Measurements from ENCODE around the gene MAD1L1. TPM values are rescaled to one million over a fixed set of nuclear protein-coding genes. Genes with fewer than 3 reads are reported as not detected.

Gene MAD1L1
- total RNA-seq, 1 experiment from 2014 or later: 38.5 TPM

GRCh38 chr7:1908823-1909420 is 323.8 kb downstream of the MAD1L1 start:
- no peaks in the 10 kb centered on the region for H3K27me3 ChIP-seq (ENCODE audit: insufficient read depth, low read length)
- ATAC-seq (no peak), DNase-seq (ENCODE audit: low read depth, low spot score) (no peak)
- no peaks in the 10 kb centered on the region for H3K4me1 ChIP-seq (ENCODE audit: control insufficient read depth in 1 of 2, insufficient read depth in 2 of 2, low read length in 2 of 2)
- no peak overlapping the region for H3K9ac ChIP-seq (ENCODE audit: low read length)
- TF ChIP-seq FOSL1 (IDR thresholded peaks at IDR 0.05; ENCODE audit: low read depth): no peak
- TF ChIP-seq ELF1 (IDR thresholded peaks at IDR 0.05; ENCODE audit: borderline replicate concordance, low read depth): no peak
- TF ChIP-seq CEBPB (IDR thresholded peaks at IDR 0.05; ENCODE audit: low read depth): no peak
- TF ChIP-seq SIN3A (IDR thresholded peaks at IDR 0.05; ENCODE audit: low read depth): no peak
- TF ChIP-seq MAX (IDR thresholded peaks at IDR 0.05): no peak
- TF ChIP-seq EGR1 (IDR thresholded peaks at IDR 0.05; ENCODE audit: low read depth): no peak
- TF ChIP-seq POLR2AphosphoS5 (IDR thresholded peaks at IDR 0.05; ENCODE audit: low read depth, low read length): no peak
- TF ChIP-seq YY1 (IDR thresholded peaks at IDR 0.05; ENCODE audit: extremely low read depth, insufficient replicate concordance, low read depth, low read length): no peak
- BruUV-seq (replicated peaks): no TSS peak
- intact Hi-C loops (cut with micrococcal nuclease): no loop called here
- ChIA-PET RAD21 (ENCODE audit: low non-redundant PET in 1 of 2, low total read pairs in 2 of 2, uncharacterized antibody in 2 of 2, unreplicated experiment in 2 of 2) (no interaction called here), POLR2A (no interaction called here), CTCF (no interaction called here)
- H3K4me3 ChIP-seq (replicated peaks in 1 of 2; ENCODE audit: low read depth in 1 of 2, low read length in 2 of 2): no peak overlapping the region
- H2AFZ ChIP-seq (ENCODE audit: low read depth, low read length, poor library complexity, severe bottlenecking): no peak overlapping the region
- no peak overlapping the region for H3K4me2 ChIP-seq (ENCODE audit: low read length)
- no peaks in the 10 kb centered on the region for H3K9me2 ChIP-seq (ENCODE audit: insufficient read depth)
- H3K36me3 ChIP-seq (ENCODE audit: control insufficient read depth in 1 of 2, insufficient read depth in 2 of 2, low read length in 2 of 2): no peaks in the 10 kb centered on the region
- no peaks in the 10 kb centered on the region for H3K79me2 ChIP-seq (ENCODE audit: insufficient read depth, low read length)
- no peaks in the 10 kb centered on the region for H3K9me3 ChIP-seq (ENCODE audit: control insufficient read depth in 1 of 2, insufficient read depth in 1 of 2, low read depth in 1 of 2, low read length in 2 of 2)
- no peak overlapping the region for H3K27ac ChIP-seq (ENCODE audit: low read depth, low read length)
- H4K20me1 ChIP-seq (ENCODE audit: insufficient read depth): no peaks in the 10 kb centered on the region

GRCh38 chr7:1907751-1908365 is 324.9 kb downstream of the MAD1L1 start:
- Histone ChIP-seq H3K27me3 (ENCODE audit: insufficient read depth, low read length) (no peaks in the 10 kb centered on the region), H3K9me3 (ENCODE audit: control insufficient read depth in 1 of 2, insufficient read depth in 1 of 2, low read depth in 1 of 2, low read length in 2 of 2) (no peaks in the 10 kb centered on the region), H3K4me3 (replicated peaks in 1 of 2; ENCODE audit: low read depth in 1 of 2, low read length in 2 of 2) (no peak overlapping the region), H3K4me2 (ENCODE audit: low read length) (no peak overlapping the region), H3K79me2 (ENCODE audit: insufficient read depth, low read length) (no peaks in the 10 kb centered on the region), H3K4me1 (ENCODE audit: control insufficient read depth in 1 of 2, insufficient read depth in 2 of 2, low read length in 2 of 2) (no peaks in the 10 kb centered on the region), H2AFZ (ENCODE audit: low read depth, low read length, poor library complexity, severe bottlenecking) (no peak overlapping the region), H3K27ac (ENCODE audit: low read depth, low read length) (no peak overlapping the region), H3K9ac (ENCODE audit: low read length) (no peak overlapping the region), H3K9me2 (ENCODE audit: insufficient read depth) (no peaks in the 10 kb centered on the region), H4K20me1 (ENCODE audit: insufficient read depth) (no peaks in the 10 kb centered on the region), H3K36me3 (ENCODE audit: control insufficient read depth in 1 of 2, insufficient read depth in 2 of 2, low read length in 2 of 2) (no peaks in the 10 kb centered on the region)
- TF ChIP-seq TCF7L2 (IDR thresholded peaks at IDR 0.05; ENCODE audit: borderline replicate concordance, extremely low read depth, insufficient read depth, insufficient read length) (no peak), SIN3A (IDR thresholded peaks at IDR 0.05; ENCODE audit: low read depth) (no peak), FOSL1 (IDR thresholded peaks at IDR 0.05; ENCODE audit: low read depth) (no peak), EGR1 (IDR thresholded peaks at IDR 0.05; ENCODE audit: low read depth) (no peak), EZH2phosphoT487 (IDR thresholded peaks at IDR 0.05; ENCODE audit: borderline replicate concordance) (no peak)
- TF ChIP-seq, protein P1, sequence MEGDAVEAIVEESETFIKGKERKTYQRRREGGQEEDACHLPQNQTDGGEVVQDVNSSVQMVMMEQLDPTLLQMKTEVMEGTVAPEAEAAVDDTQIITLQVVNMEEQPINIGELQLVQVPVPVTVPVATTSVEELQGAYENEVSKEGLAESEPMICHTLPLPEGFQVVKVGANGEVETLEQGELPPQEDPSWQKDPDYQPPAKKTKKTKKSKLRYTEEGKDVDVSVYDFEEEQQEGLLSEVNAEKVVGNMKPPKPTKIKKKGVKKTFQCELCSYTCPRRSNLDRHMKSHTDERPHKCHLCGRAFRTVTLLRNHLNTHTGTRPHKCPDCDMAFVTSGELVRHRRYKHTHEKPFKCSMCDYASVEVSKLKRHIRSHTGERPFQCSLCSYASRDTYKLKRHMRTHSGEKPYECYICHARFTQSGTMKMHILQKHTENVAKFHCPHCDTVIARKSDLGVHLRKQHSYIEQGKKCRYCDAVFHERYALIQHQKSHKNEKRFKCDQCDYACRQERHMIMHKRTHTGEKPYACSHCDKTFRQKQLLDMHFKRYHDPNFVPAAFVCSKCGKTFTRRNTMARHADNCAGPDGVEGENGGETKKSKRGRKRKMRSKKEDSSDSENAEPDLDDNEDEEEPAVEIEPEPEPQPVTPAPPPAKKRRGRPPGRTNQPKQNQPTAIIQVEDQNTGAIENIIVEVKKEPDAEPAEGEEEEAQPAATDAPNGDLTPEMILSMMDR (IDR thresholded peaks at IDR 0.05 in 2 of 3, conservative IDR thresholded peaks at IDR 0.05 in 1 of 3; ENCODE audit: borderline replicate concordance in 1 of 3, insufficient read depth in 1 of 3, low read depth in 2 of 3, low read length in 2 of 3): no peak
- CTCF ChIA-PET: no interaction called here
- BruUV-seq (replicated peaks): no TSS peak
- RAD21 ChIA-PET (ENCODE audit: low non-redundant PET in 1 of 2, low total read pairs in 2 of 2, uncharacterized antibody in 2 of 2, unreplicated experiment in 2 of 2): no interaction called here
- ATAC-seq (no peak), DNase-seq (ENCODE audit: low read depth, low spot score) (no peak)
- POLR2A ChIA-PET: no interaction called here
- intact Hi-C loops (cut with micrococcal nuclease): no loop called here
